ENCODE results near the gene DPP4.

Gene DPP4

DNA sequence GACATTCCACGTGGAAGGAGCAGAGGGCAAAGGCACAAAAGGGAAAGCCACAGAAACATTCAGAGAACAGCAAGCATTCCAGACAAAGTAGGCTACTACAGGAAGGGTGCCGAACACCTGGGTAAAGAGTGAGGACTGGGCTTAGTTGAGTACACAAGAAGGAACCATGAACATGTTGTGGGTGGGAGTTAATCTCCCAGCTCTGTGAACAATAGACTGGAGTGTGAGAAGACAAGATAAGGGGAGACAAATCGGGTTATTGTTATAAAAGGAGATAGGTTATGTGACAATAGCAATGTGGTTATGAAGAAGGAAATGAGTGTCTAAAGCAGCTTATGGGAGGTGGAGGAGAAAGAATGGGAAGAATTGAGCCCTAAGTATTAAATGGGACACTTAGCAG, 70.0 kb downstream of the DPP4 start:
- TF ChIP-seq, protein P1, sequence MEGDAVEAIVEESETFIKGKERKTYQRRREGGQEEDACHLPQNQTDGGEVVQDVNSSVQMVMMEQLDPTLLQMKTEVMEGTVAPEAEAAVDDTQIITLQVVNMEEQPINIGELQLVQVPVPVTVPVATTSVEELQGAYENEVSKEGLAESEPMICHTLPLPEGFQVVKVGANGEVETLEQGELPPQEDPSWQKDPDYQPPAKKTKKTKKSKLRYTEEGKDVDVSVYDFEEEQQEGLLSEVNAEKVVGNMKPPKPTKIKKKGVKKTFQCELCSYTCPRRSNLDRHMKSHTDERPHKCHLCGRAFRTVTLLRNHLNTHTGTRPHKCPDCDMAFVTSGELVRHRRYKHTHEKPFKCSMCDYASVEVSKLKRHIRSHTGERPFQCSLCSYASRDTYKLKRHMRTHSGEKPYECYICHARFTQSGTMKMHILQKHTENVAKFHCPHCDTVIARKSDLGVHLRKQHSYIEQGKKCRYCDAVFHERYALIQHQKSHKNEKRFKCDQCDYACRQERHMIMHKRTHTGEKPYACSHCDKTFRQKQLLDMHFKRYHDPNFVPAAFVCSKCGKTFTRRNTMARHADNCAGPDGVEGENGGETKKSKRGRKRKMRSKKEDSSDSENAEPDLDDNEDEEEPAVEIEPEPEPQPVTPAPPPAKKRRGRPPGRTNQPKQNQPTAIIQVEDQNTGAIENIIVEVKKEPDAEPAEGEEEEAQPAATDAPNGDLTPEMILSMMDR (IDR thresholded peaks at IDR 0.05; ENCODE audit: insufficient read depth, low read depth, low read length, missing control alignments): no peak
- H3K4me3 ChIP-seq (ENCODE audit: low read length): no peak overlapping the region
- DNase-seq (ENCODE audit: low read depth): no peak

DNA sequence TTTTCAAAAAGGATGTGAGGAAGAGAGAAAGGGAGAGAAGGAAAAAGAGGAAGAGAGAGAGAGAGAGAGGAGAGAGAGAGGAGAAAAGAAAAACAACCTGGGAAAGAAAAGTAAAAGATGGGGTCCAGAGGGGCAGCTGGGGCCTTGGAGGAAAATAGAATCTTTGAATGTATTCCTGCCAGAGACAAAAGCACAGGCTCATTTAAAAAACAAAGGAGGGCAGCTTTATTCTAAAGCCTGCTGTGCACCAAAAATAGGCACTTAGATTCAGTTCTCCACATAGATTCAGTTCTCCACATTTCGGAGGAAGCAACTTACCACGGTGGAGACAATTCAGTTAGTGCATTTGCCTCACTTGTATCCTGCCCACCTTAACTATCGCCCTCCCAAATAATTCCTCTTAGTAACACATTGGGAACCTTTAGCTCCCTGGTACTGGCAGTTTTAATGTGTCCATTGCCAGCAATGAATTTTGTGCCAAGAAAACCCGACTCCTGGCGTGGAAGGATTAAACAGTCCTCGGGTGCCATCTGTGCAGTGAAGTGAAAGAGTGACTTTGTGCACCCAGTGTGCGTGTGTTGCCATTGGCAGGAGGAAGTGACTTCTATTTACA, 71.3 kb downstream of the DPP4 start:
- TF ChIP-seq, protein P1 (IDR thresholded peaks at IDR 0.05; ENCODE audit: insufficient read depth, low read depth, low read length, missing control alignments): no peak
- no peak overlapping the region for H3K4me3 ChIP-seq (ENCODE audit: low read length)
- DNase-seq (ENCODE audit: low read depth): no peak

DNA sequence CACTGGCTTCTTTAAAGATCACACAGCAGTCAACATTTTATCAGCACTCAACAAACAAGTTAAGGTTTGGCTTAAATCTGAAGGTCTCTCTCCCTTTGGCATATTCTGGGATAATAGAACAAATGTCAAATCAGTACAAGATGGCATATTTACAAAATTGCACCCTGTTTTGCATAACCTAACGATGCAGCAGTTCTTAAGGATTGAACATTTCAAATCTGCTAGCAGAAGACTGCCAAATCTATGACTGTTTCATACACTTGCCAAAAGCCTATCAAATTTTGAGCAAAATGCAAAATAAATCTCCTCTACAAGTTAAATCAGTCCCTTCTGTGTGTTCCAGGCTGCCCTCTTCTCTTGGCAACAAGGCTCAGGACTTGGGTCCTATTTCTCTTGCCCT, 73.6 kb downstream of the DPP4 start:
- TF ChIP-seq, protein P1 (IDR thresholded peaks at IDR 0.05; ENCODE audit: insufficient read depth, low read depth, low read length, missing control alignments): no peak

DNA sequence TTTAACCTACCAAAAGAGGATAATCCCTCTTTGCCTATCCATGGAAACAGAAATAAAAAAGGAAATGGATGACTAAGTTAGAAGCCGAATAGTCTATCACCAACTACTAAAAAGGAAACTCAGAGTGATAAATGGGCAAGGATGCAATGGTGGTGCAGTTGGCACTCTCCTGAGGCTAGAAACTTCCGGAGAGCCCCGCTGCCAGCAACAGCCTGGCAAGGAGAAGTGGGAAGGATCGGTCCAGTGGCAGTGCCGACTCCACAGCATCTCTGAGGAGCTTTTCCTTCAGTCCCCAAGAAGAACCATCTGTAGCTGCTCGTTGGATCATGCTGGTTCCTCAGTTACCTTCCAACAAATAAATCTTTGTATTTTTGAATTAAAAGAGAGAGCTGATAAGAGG, 74.7 kb downstream of the DPP4 start:
- DNase-seq (ENCODE audit: low read depth): no peak
- H3K4me3 ChIP-seq (ENCODE audit: low read length): no peak overlapping the region
- TF ChIP-seq, protein P1 (IDR thresholded peaks at IDR 0.05; ENCODE audit: insufficient read depth, low read depth, low read length, missing control alignments): no peak

More for the DNA sequence above, 73.6 kb downstream of the DPP4 start:
- no peak overlapping the region for H3K4me3 ChIP-seq (ENCODE audit: low read length)
- DNase-seq (ENCODE audit: low read depth): no peak

GRCh38 chr2:161998857-161999256, 75.2 kb downstream of the DPP4 start:
- DNase-seq (ENCODE audit: low read depth): no peak
- TF ChIP-seq, protein P1 (IDR thresholded peaks at IDR 0.05; ENCODE audit: insufficient read depth, low read depth, low read length, missing control alignments): no peak
- no peak overlapping the region for H3K4me3 ChIP-seq (ENCODE audit: low read length)

DNA sequence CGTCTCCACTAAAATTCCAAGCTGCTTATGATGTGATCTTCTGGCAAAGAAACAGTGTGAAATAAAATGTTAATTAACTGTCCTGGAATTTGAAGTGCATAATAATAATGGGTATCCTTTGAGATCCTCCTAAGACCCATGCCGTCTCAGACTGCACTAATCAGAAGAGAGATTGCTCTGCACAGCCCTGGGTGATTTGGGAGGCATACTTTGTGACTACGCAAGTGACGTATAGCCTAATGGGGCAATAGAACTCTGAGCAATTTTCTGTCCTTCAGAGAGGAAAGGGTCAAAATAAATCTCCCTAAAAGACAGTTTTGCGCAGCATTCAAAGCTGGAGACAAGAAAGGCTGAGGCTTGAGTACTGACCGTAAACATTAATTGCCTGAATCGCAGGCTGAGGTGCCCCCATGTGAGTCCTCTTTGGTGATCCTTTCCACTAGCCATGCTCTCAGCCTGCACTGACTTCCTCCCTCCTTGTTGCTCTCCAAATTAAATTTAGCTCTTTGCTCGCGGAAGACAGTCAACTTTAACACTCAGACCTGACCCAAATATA, 76.0 kb downstream of the DPP4 start:
- no peak for DNase-seq (ENCODE audit: low read depth)
- TF ChIP-seq, protein P1 (IDR thresholded peaks at IDR 0.05; ENCODE audit: insufficient read depth, low read depth, low read length, missing control alignments): no peak
- no peak overlapping the region for H3K4me3 ChIP-seq (ENCODE audit: low read length)

DNA sequence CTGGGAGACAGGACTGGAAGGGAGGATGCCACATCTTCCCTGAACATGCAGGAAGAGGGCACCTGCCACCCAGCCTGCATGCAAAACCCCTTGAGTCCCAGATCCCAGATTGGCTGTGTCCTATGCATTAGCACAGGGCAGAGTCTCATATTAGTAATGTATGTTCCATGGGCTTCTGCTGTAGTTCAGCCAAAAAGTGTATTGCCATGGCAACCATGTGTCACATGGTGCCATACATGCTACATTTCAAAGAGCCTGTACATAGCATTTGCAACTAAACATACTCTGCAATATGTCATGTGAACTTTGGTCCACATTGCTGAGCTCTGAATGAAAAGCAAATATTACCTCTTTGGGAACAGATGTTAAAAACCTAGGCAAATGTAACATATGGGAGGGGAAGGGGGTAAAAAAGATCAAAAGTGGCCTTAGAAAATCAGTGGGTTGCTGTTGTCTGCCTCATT, 78.4 kb downstream of the DPP4 start:
- TF ChIP-seq, protein P1 (IDR thresholded peaks at IDR 0.05; ENCODE audit: insufficient read depth, low read depth, low read length, missing control alignments): no peak
- no peak for DNase-seq (ENCODE audit: low read depth)
- H3K4me3 ChIP-seq (ENCODE audit: low read length): no peak overlapping the region

All from epithelial cell of esophagus (primary cell).